ENCODE measurements around the gene OPA3.

- TF ChIP-seq CTCF (conservative IDR thresholded peaks at IDR 0.05; ENCODE audit: low read length) (no peak), EZH2phosphoT487 (IDR thresholded peaks at IDR 0.05; ENCODE audit: borderline replicate concordance, low read depth, low read length) (no peak)
These were observed 45.9 kb upstream of the OPA3 start for GRCh38 chr19:45630463-45630862.
